AG09309 (cell line): ENCODE measurements around the gene UBE4B.

Source experiments
- DNase-seq: peaks from one replicate; pipeline ENCODE4 v3.0.0-alpha.2; 2010; ENCODE audit warnings: low read depth
- H3K4me3 ChIP-seq: 2 replicates; pipeline ENCODE4 v1.5.1; 2011; ENCODE audit warnings: mild to moderate bottlenecking, low read depth, low read length, moderate library complexity; ENCODE audit not compliant: control insufficient read depth
- CTCF ChIP-seq: IDR thresholded peaks from 2 replicates; pipeline ENCODE4 v1.5.1; 2011; ENCODE audit warnings: mild to moderate bottlenecking, low read depth, low read length, inconsistent platforms; ENCODE audit not compliant: insufficient read depth, control insufficient read depth; ENCODE audit errors: missing control alignments

The UBE4B gene

GRCh38 chr1:10059342-10059718 is 26.6 kb downstream of the UBE4B start:
- TF ChIP-seq CTCF, result no peak
- DNase-seq, result no peak

GRCh38 chr1:10060311-10061100 is 27.7 kb downstream of the UBE4B start:
- no peak for DNase-seq
- no peak for TF ChIP-seq CTCF
- H3K4me3 ChIP-seq, result no peak overlapping the region

More at GRCh38 chr1:10059342-10059718, 26.6 kb downstream of the UBE4B start:
- H3K4me3 ChIP-seq, result no peak overlapping the region

GRCh38 chr1:10061276-10061675 is 28.5 kb downstream of the UBE4B start:
- TF ChIP-seq CTCF, result no peak
- no peak overlapping the region for H3K4me3 ChIP-seq
- no peak for DNase-seq

GRCh38 chr1:10063878-10064277 is 31.1 kb downstream of the UBE4B start:
- no peak for TF ChIP-seq CTCF
- H3K4me3 ChIP-seq, result no peak overlapping the region
- no peak for DNase-seq

- H3K4me3 ChIP-seq, result no peak overlapping the region
- DNase-seq, result no peak
- TF ChIP-seq CTCF, result no peak
These were observed 31.9 kb downstream of the UBE4B start for GRCh38 chr1:10064416-10065343.

- DNase-seq, result no peak
- H3K4me3 ChIP-seq, result no peak overlapping the region
- TF ChIP-seq CTCF, result no peak
These were observed 32.6 kb downstream of the UBE4B start for GRCh38 chr1:10065344-10065685.
